Right lobe of liver (tissue), 6 donors: ENCODE measurements around the gene SHISA9. TPM values are rescaled to one million over a fixed set of nuclear protein-coding genes. Genes with fewer than 3 reads are reported as not detected.
A peak's percentile ranks its signal among the peaks of the same experiment; 100 is the strongest.
"Not testable (repeated sequence)": the region's sequence is repeated elsewhere in the genome, so short reads cannot be mapped to it uniquely, and the experiment has no call there.

Source experiments
- ATAC-seq, 4 donors: fragments of 200-7000 bp; cut with Tn5 transposase; one replicate each; pipeline ENCODE4 v1.9.1; 2020; ENCODE audit warnings: mild to moderate bottlenecking in 4 of 4, moderate library complexity in 4 of 4
- DNase-seq, 3 donors: peaks; one replicate each; pipeline ENCODE4 v3.0.0-alpha.2; 2020
- H3K27ac ChIP-seq, 3 donors: fragments of 200-600 bp; one replicate each; pipeline ENCODE4 v1.8.0; 2022
- H3K27me3 ChIP-seq, 2 donors: fragments of 200-600 bp; one replicate each; pipeline ENCODE4 v1.8.0; 2022
- H3K36me3 ChIP-seq, 4 donors: fragments of 200-600 bp; sonication (generic) in 1 of 4; one replicate each; pipeline versions ENCODE4 v1.5.1 to v1.8.0; 2017 to 2022; ENCODE audit warnings: control low read depth in 1 of 4
- H3K4me1 ChIP-seq, 4 donors: fragments of 200-600 bp; sonication (generic) in 1 of 4; one replicate each; pipeline versions ENCODE4 v1.5.1 to v1.8.0; 2017 to 2022; ENCODE audit warnings: control low read depth in 1 of 4
- H3K4me3 ChIP-seq, 3 donors: fragments of 200-600 bp; one replicate each; pipeline ENCODE4 v1.8.0; 2022
- H3K9me3 ChIP-seq, 4 donors: fragments of 200-600 bp; sonication (generic) in 1 of 4; one replicate each; pipeline versions ENCODE4 v1.5.1 to v1.8.0; 2017 to 2022; ENCODE audit warnings: control low read depth in 1 of 4
- POLR2A ChIP-seq: fragments of 450-650 bp; IDR thresholded peaks from one replicate; pipeline ENCODE4 v1.6.1; 2017; ENCODE audit warnings: antibody characterized with exemption, mild to moderate bottlenecking
- WGBS: methylation state at CpG from one replicate; pipeline ENCODE4 v1.1.6; 2018; ENCODE audit warnings: low coverage, low lambda C conversion rate; ENCODE audit not compliant: insufficient coverage; ENCODE audit errors: missing lambda C conversion rate; 5-methylcytosine and 5-hydroxymethylcytosine counted together
- intact Hi-C, 2 donors: fragments of 100-400 bp; cut with DNase I; formaldehyde crosslinking; loops; one replicate each; pipeline versions ENCODE4 v1.11.2 to v1.14.1; 2022
- long read RNA-seq: library from polyadenylated mRNA; unstranded; transcript quantifications from one replicate; pipeline ENCODE4 v2.0.0, GENCODE V29; 2019
- total RNA-seq, 6 experiments: library from RNA; depleted of rRNA in 2 of 6; stranded (reverse); fragments of >200 nt in 2 of 6; fragmentation: NEBNext Ultra II Directional in 3 of 6; extraction: Animal tissue kit (Norgen Biotek cat#: 25700) in 3 of 6; gene quantifications; one replicate each; pipeline versions ENCODE4 v1.1.0 to v1.2.4, GENCODE V29; 2016 to 2023
- TF ChIP-seq, protein P1 (sequence below), 4 donors: fragments of 200-600 bp in 3 of 4; fragments of 450-650 bp in 1 of 4; IDR thresholded peaks; one replicate each; pipeline versions ENCODE4 v1.5.1 to v1.8.0; 2016 to 2022; ENCODE audit warnings: antibody characterized with exemption in 4 of 4, mild to moderate bottlenecking in 2 of 4
- donor health status: DM: no; HTN: yes; CAD: no.
- donor health status: DM: no; HTN: no; CAD: no.
- donor health status: DM: no; HTN: no; CAD: no.
- donor health status: DM: no; HTN: yes; CAD: no.
- donor health status: DM: no; HTN: yes; CAD: no.

Gene SHISA9
- total RNA-seq: under 1 TPM in 2 of 6 experiments, not detected in 4; 0.02 to 0.06 TPM
- long read RNA-seq: 0 reads

DNA sequence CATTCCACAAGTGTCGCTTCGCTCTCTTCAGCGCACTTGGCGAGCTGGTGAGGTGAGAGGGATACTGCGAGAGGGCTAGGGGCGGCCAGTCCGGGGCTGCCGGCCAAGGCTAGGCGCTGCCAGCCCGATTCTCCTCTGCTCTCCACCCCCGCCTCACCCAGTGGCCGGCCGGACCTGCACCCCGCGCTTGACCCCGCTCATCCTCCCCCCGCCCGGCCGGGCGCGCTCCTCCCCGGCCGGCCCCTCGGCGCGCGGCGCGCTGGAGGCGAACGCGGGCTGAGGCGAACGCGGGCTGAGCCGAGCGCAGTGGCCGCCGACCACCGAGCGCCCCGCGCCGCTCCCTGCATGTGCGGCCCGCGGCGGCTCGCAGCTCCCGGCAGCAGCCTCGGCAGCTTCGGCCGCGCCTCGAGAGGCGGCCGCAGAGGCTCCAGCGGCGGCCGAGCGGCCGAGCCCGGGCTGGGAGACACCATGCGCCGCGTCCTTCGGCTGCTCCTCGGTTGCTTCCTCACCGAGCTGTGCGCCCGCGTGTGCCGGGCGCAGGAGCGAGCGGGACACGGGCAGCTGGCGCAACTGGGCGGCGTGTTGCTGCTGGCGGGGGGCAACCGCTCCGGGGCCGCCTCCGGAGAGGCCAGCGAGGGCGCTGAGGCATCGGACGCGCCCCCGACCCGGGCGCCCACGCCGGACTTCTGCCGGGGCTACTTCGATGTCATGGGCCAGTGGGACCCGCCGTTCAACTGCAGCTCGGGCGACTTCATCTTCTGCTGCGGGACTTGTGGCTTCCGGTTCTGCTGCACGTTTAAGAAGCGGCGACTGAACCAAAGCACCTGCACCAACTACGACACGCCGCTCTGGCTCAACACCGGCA is at the start of gene SHISA9:
Gene SHISA9, plus strand, starts transcription at position 2 of the 865 bp plus-strand sequence.
- TF ChIP-seq, protein P1, sequence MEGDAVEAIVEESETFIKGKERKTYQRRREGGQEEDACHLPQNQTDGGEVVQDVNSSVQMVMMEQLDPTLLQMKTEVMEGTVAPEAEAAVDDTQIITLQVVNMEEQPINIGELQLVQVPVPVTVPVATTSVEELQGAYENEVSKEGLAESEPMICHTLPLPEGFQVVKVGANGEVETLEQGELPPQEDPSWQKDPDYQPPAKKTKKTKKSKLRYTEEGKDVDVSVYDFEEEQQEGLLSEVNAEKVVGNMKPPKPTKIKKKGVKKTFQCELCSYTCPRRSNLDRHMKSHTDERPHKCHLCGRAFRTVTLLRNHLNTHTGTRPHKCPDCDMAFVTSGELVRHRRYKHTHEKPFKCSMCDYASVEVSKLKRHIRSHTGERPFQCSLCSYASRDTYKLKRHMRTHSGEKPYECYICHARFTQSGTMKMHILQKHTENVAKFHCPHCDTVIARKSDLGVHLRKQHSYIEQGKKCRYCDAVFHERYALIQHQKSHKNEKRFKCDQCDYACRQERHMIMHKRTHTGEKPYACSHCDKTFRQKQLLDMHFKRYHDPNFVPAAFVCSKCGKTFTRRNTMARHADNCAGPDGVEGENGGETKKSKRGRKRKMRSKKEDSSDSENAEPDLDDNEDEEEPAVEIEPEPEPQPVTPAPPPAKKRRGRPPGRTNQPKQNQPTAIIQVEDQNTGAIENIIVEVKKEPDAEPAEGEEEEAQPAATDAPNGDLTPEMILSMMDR (IDR thresholded peaks at IDR 0.05): no peak
- TF ChIP-seq POLR2A: no peak
- no peak within 1 kb of the TSS for H3K27ac ChIP-seq
- H3K4me1 ChIP-seq: peaks cover 0 to 11% (median 0%) of the 10 kb centered on the region in 4 donors
- WGBS: 0% methylated on average over 12 of the region's 110 CpGs
- peak in 1 of 4 donors; percentile 14 for ATAC-seq
- H3K4me3 ChIP-seq: peak within 1 kb of the TSS in 1 of 3 donors; percentile 24
- H3K9me3 ChIP-seq: no peaks in the 10 kb centered on the region
- no peaks in the 10 kb centered on the region for H3K36me3 ChIP-seq
- DNase-seq: no peak
- intact Hi-C loops: no loop called here
- peaks cover 0 to 10% of the 10 kb centered on the region in 2 donors for H3K27me3 ChIP-seq

DNA sequence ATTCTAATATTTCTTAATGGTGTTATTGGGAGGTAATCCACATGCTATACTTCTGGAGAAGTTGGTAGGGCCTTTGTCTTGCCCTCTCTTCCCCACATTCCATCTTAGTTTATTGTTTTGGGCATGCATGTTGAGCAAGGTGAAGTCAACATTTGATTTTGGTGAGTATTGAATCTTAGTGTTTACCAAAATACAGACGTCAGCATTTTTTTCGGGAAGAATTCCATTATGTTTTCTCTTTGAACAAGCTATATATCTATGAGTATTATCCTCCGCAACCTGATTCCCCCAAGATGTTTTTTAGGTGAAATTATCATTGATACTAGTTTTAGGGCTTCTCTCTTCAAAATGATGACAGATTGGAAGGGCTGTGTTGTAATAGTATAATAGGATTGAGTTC is 47.4 kb upstream of the SHISA9 start:
- H3K4me1 ChIP-seq: no peaks in the 10 kb centered on the region
- no peaks in the 10 kb centered on the region for H3K36me3 ChIP-seq
- no peaks in the 10 kb centered on the region for H3K9me3 ChIP-seq
- no peak for DNase-seq
- TF ChIP-seq POLR2A: no peak
- ATAC-seq: no peak
- no peak overlapping the region for H3K27ac ChIP-seq
- no peaks in the 10 kb centered on the region for H3K27me3 ChIP-seq
- intact Hi-C loops: no loop called here
- H3K4me3 ChIP-seq: no peak overlapping the region
- WGBS: 68% methylated on average over 3 of the region's 3 CpGs

- H3K36me3 ChIP-seq, intact Hi-C loops, DNase-seq, H3K27ac ChIP-seq, H3K4me1 ChIP-seq, H3K27me3 ChIP-seq, H3K9me3 ChIP-seq, ATAC-seq, H3K4me3 ChIP-seq: not testable (repeated sequence)
- 52% methylated on average over 2 of the region's 2 CpGs for WGBS
Measured at GRCh38 chr16:12857435-12857834, 44.0 kb upstream of the SHISA9 start.

DNA sequence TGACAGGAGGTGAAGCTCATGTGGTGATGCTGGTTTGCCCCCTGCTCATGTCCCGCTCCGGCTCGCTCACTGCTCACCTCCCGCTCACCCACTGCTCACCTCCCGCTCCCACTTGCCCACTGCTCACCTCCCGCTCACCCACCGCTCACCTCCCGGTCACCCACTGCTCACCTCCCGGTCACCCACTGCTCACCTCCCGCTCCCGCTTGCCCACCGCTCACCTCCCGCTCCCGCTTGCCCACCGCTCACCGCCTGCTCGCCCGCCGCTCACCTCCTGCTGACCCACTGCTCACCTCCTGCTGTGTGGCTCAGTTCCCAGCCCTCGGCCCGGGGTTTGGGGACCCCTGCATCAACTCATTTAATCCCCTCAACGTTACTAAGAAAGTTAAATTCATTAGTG is 39.1 kb upstream of the SHISA9 start:
- WGBS: 84% methylated on average over 19 of the region's 22 CpGs
- no peak overlapping the region for H3K4me3 ChIP-seq

DNA sequence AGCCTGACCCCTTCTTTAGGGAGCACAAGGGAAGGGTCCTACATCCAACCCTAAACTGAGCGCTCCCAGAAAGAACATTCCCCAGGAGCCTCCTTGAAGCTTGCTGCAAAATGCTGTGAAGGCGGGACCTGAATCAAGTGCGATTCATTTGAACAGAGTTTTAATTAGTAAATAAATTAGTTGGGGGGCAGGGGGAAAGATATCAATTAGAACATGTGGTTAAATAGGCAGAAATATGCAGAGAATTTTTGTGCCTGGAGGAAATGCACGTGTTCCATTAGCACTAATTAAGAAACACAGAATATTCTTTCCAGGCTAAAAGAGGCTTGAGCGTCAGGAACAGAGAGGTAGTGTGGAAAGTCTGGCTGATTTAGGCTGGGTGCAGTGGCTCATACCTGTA is 38.5 kb upstream of the SHISA9 start:
- TF ChIP-seq, protein P1 (IDR thresholded peaks at IDR 0.05): no peak
- no peak for TF ChIP-seq POLR2A
- no peaks in the 10 kb centered on the region for H3K36me3 ChIP-seq
- H3K27me3 ChIP-seq: no peaks in the 10 kb centered on the region
- no peak overlapping the region for H3K4me3 ChIP-seq
- H3K27ac ChIP-seq: no peak overlapping the region
- no peaks in the 10 kb centered on the region for H3K9me3 ChIP-seq
- intact Hi-C loops: no loop called here
- ATAC-seq: no peak
- H3K4me1 ChIP-seq: no peaks in the 10 kb centered on the region
- 68% methylated on average over 5 of the region's 5 CpGs for WGBS
- no peak for DNase-seq

More for the DNA sequence above, 39.1 kb upstream of the SHISA9 start:
- Histone ChIP-seq H3K27me3 (no peaks in the 10 kb centered on the region), H3K36me3 (no peaks in the 10 kb centered on the region), H3K9me3 (no peaks in the 10 kb centered on the region), H3K27ac (no peak overlapping the region), H3K4me1 (no peaks in the 10 kb centered on the region)
- no peak for DNase-seq
- ATAC-seq: peak in 1 of 4 donors; percentile 27
- no peak for TF ChIP-seq POLR2A
- TF ChIP-seq, protein P1 (IDR thresholded peaks at IDR 0.05): no peak
- intact Hi-C loops: no loop called here
